ENCODE measurements around the gene SF1.

Gene SF1

DNA sequence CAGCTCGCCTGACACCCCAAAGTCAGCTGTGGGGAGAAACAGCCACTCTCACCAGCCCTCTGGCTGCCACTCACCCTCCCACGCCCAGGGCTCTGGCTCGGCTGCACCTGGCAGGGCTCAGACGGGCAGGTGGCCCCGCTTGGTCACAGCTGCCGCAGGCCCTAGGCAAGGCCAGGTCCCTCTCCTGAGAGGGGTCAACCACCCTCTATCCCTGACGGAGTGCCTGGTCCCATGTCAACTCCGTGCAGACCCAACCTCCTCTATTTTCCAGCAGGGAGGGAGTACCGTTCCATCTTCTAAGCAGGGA, 22.8 kb upstream of the SF1 start:
- DNase-seq (ENCODE audit: low read depth, low spot score), result no peak

DNA sequence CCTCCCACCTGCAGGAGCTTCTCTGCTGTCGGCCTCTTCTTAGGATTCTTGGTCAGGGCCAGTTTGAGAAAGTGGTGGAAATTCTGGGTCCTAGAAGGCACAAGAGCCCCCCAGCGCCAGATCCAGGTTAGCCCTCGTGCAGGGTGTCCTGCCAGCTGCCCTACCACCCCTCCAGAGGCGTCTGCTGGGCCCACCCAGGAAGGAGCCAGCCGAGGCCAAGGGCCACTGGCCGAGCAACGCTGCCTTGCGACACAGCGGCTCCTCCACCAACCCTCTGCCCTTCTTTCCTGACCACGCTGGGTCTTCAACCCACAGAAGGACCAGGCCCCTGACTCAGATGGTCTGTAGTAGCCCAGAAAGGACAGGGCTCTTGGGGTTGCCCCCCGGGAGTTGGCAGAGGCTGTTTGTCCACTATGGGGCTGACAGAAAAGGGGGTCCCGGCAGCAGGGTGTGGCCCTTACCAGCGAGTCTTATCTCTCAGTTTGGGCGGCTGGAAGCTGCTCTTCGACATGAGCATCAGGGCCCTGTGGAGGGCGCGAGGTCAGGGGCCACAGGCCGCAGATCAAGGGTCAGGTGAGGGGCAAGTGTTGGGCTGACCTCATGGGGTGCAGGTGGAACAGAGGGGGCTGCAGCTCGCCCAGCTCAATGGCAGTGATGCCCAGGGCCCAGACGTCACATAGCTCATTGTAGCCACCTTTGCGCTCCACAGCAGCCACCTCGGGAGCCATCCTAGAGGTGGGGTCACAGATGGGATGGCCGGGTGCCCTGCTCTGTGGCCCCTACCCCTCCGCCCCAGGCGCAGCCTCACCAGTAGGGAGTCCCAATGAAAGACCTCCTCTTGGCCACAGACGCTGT, 22.2 kb upstream of the SF1 start:
- no peak for DNase-seq (ENCODE audit: low read depth, low spot score)

- DNase-seq (ENCODE audit: low read depth, low spot score), result no peak
Observed at GRCh38 chr11:64799623-64800302, 21.4 kb upstream of the SF1 start.

DNA sequence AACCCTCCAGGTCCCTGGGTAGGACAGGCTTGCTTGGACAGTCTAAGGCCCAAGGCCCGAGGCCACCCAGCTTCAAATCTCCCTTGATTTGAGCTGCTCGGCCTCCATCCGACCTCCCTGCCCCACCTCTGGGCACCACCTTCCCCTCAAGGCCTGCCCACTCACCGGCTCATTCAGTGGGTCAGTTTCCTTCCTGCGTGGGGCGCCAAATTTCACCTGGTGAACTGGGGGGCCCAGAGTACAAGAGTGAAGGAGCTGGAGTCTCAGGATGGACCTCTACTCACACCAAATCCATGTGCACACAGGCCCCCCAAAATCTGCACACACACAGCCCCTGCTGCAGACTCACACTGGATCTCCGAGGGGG, 20.9 kb upstream of the SF1 start:
- no peak for DNase-seq (ENCODE audit: low read depth, low spot score)

GRCh38 chr11:64796757-64797541, 18.6 kb upstream of the SF1 start:
- no peak for DNase-seq (ENCODE audit: low read depth, low spot score)

- no peak for DNase-seq (ENCODE audit: low read depth, low spot score)
Observed at GRCh38 chr11:64796047-64796756, 17.9 kb upstream of the SF1 start.

DNA sequence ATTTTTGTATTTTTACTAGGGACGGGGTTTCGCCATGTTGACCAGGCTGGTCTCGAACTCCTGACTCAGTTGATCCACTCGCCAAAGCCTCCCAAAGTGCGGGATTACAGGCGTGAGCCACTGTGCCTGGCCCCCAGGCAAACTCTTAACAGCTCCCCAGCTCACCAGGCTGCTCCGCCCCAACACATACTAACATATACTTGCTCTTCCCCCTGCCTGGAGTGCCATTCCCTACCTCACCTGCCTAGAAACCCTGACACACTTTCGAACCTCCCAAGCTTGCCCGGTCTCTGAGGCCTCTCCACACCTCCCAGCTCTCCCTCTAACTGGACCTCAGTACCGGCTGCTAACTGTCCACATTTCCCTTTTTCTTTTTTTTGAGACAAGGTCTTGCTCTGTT, 16.2 kb upstream of the SF1 start:
- DNase-seq (ENCODE audit: low read depth, low spot score), result no peak

DNA sequence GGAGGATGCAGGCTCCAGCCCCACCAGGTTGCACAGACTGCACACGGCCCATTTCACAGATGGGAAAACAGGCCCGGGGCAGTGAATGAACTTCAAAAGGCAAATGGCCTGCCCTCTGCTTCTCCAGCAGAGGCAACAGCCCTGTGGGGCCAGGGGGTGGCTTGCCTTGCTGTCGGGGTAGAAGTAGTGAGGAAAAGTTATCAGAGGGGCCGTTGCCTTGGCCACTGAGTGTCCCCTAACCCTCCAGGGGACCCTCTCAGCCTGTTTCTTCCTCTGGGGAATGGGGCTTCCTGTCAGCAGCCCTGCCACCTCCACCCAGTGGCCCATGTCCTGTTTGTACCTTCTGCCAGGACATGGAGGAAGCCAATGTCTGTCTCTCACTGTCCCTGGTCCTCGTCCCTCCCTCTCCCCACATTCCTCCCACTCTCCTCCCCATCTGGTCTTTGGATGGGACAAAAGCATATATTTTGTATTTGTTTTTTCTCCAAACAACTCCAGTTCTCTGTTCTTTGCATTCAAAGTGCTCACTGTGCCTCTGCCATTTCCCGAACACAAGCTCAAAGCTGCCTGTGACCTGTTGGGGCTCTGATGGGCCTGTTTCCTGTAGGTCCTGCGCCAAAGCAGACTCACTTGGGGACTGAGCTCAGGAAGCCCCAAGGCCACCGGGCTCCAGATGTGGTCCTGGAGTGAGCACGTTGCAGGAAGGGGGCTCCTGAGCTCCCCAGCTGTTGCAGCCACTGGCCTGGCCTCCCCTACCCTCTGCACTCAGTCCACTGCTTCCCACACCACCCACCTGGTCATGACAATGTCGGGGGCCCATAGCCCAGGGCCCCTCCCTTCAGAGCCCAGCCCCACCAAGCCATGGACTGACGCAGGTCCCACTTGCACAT, 15.2 kb upstream of the SF1 start:
- no peak for DNase-seq (ENCODE audit: low read depth, low spot score)

- no peak for DNase-seq (ENCODE audit: low read depth, low spot score)
Observed at GRCh38 chr11:64792482-64792881, 14.1 kb upstream of the SF1 start.

DNA sequence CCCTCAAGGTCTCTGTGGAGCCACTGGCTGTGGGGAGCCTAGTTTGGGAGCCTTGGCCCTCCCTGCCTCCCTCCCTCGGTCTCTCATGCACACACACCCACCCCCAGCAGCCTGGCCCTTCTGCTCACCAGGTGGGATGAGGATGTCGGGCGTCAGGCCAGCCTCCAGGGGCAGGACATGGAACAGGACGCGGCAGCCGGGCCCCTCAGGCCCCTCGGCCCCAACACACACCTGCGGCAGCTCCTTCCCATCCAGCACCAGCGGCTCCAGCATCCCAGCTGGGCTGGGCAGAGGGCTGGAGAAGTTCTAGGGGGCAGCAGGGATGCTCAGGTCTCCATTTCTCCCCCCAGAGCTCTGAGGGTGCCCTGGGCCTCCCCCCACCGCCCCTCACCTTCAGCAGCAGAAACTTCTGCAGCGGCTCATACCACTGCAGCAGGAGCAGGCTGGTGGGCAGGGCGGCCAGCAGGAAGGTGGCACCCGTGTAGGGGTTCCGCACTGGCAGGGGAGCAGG, 13.5 kb upstream of the SF1 start:
- no peak for DNase-seq (ENCODE audit: low read depth, low spot score)

DNA sequence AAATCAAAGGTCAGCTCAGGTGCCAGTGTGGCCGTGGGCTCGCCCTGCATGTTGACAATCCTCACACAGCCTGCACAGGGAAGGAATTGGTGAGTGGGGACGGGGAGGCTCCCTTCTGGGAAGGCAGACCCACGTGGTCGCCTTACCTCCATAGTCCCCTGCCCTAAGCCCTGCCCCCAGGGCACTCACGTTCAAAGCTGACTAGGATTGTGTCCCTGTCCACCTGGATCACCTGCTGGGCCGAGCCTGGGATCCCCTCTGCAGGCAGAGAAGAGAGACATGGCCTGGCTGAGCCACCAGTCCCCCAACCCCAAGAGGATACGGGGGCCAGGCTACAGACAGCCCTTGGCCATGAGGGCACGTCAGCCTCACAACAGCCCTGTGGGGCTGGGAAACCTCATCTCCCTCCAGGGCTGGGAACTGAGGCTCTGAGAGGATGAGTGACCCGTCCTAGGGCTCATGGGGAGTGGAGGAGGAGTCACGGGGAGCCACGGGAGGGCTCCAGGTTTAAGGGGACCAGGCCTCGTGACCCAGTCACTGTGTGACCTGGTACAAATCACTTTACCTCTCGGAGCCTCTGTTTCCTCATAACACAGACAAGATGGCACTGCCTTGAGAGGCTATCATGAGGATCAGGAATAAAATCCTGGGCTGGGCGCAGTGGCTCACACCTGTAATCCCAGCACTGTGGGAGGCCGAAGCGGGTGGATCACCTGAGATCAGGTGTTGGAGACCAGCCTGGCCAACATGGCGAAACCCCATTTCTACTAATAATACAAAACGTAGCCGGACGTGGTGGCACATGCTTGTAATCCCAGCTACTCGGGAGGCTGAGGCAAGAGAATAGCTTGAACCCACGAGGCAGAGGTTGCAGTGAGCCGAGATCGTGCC, 12.1 kb upstream of the SF1 start:
- no peak for DNase-seq (ENCODE audit: low read depth, low spot score)

- no peak for DNase-seq (ENCODE audit: low read depth, low spot score)
Observed at GRCh38 chr11:64789331-64790204, 11.2 kb upstream of the SF1 start.

DNA sequence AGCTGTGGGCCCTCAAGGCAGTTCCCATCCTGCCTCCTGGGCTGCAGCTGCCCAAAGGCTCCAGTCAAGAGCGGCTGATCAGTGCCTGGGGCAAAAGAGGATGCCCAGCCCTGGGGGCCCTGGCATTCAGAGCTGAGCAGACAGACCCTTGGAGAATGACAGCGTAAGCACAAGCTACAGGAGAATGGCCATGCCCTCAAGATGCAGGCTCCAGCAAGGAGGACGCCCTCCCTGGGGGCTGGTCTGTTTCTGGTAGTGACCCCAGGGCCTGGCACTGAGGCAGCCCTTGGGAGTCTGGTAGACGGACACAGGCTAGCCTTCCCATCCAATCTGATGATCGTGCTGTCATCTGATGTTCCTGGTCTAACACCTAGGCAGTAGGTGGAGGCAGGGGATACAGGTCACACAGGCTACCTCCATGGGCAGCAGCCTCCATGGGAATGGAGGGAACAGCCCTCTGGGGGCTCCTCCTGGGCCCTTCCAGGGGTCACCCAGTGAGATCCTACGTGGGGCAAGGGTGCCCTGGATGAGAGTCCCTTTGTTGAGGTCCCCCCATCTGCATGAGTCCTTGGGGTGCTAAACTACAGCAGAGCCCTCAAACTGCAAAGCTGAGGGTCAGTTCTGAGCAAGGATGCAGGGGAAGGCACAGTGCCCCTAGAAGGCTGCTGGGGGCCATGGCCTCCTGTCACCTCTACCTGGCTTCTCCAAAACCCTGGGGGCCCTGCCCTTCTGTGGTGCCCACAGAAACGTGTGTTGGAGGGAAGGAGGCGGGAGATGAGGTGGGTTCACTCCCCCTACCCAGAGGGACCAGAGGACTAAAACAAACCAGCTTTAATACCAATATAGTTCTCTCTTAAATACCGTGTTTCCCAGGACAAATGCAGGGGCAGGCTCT, 10.2 kb upstream of the SF1 start:
- no peak for DNase-seq (ENCODE audit: low read depth, low spot score)

GRCh38 chr11:64787526-64788320, 9.4 kb upstream of the SF1 start:
- DNase-seq (ENCODE audit: low read depth, low spot score), result no peak

DNA sequence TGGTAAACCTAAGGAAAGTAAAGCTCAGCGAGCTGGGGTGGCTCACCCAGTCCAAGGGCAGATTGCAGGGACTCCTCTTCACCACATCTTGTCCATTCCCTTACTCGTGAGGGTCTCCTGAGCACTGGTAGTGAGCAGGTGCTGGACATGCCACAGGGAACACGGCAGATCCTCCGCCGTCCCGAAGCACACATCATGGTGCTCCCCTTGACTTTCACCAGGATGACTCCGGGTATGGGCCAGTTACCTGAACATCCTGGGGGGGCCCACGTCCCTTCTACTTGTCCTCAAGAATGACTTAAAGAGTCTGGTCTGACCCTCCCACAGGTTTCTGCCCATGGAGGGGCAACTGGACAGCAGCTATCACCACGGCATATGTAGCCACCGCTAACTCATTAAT, 8.0 kb upstream of the SF1 start:
- no peak for DNase-seq (ENCODE audit: low read depth, low spot score)

GRCh38 chr11:64784813-64785581, 6.7 kb upstream of the SF1 start:
- DNase-seq (ENCODE audit: low read depth, low spot score), result no peak

DNA sequence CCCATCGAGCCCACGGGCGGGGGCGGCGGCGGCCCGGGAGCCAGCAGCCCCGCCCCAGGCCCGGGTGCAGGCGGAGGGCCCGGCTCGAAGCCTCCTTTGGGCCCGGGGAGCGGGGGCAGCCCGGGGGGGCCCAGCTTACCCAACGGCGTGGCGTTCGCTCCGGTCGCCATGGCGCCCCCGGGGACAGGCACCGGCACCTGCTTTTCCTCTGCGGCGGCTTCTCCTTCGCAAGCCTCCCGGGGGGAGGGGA, 194 bp downstream of the SF1 start:
- DNase-seq (ENCODE audit: low read depth, low spot score), result no peak
